GM19193 (cell line): ENCODE results near the gene RXRA.

Source experiments
- POLR2A ChIP-seq: IDR thresholded peaks from 4 replicates; pipeline ENCODE4 v1.6.1; 2011; ENCODE audit not compliant: insufficient read depth, insufficient read length; ENCODE audit errors: extremely low read depth

RXRA gene

GRCh38 chr9:134367791-134368490 is 41.7 kb downstream of the RXRA start:
- TF ChIP-seq POLR2A: no peak

- TF ChIP-seq POLR2A: no peak
Observed at GRCh38 chr9:134368571-134368970, 42.3 kb downstream of the RXRA start.

GRCh38 chr9:134369416-134370212 is 43.4 kb downstream of the RXRA start:
- TF ChIP-seq POLR2A: no peak

GRCh38 chr9:134370213-134370492 is 43.9 kb downstream of the RXRA start:
- no peak for TF ChIP-seq POLR2A

GRCh38 chr9:134370638-134371037 is 44.4 kb downstream of the RXRA start:
- no peak for TF ChIP-seq POLR2A

GRCh38 chr9:134371731-134372130 is 45.5 kb downstream of the RXRA start:
- TF ChIP-seq POLR2A: no peak

GRCh38 chr9:134372581-134373267 is 46.5 kb downstream of the RXRA start:
- TF ChIP-seq POLR2A: no peak

GRCh38 chr9:134373269-134373668 is 47.0 kb downstream of the RXRA start:
- no peak for TF ChIP-seq POLR2A

GRCh38 chr9:134373953-134374300 is 47.7 kb downstream of the RXRA start:
- TF ChIP-seq POLR2A: no peak

GRCh38 chr9:134374301-134375010 is 48.2 kb downstream of the RXRA start:
- no peak for TF ChIP-seq POLR2A

- no peak for TF ChIP-seq POLR2A
Observed at GRCh38 chr9:134375011-134375390, 48.7 kb downstream of the RXRA start.

GRCh38 chr9:134375430-134376385 is 49.5 kb downstream of the RXRA start:
- no peak for TF ChIP-seq POLR2A

- no peak for TF ChIP-seq POLR2A
Observed at GRCh38 chr9:134376386-134377142, 50.3 kb downstream of the RXRA start.

- no peak for TF ChIP-seq POLR2A
Observed at GRCh38 chr9:134377143-134377484, 50.9 kb downstream of the RXRA start.
